ENCODE measurements around the gene OXA1L. TPM values are rescaled to one million over a fixed set of nuclear protein-coding genes. Genes with fewer than 3 reads are reported as not detected.

OXA1L gene
- total and polyA plus RNA-seq, 4 donors = 53.6 to 106 (median 61.8) TPM

DNA sequence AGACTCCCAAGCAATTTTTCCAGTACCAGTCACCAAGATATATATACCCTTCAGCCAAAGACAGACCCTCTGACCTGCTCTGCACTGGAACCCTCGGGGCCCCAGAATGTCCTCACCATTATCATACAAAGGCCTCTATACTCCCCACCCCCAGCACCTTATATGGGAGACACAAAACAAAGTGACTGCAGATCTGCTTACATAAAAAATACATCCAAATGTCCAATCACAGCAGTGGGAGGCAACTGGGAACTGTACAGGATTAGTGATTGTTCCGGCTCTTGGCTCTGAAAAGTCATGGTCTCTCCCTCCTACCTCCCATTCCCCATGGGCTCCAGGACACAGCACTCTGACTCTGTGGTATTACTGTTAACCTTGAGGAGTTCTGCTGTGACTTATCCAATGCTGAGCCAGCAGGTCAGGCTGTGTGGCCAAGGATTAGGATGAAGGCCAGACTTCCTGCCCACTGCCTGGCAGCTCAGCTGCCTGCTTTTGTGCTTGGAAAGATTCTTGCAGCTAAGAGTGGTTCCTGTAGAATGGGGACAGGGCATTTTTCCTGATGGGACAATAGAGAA lies 13.7 kb downstream of the OXA1L start:
- no peak for DNase-seq (ENCODE audit: low spot score)
- Histone ChIP-seq H3K4me1 (ENCODE audit: control insufficient read depth in 4 of 4, insufficient read depth in 4 of 4, low read length in 3 of 4) (peaks cover 0 to 2% (median 0%) of the 10 kb centered on the region in 4 donors), H3K27me3 (ENCODE audit: control insufficient read depth in 4 of 4, insufficient read depth in 4 of 4, low read length in 3 of 4) (no peaks in the 10 kb centered on the region), H3K9ac (ENCODE audit: low read depth in 1 of 2, low read length in 2 of 2) (no peak overlapping the region), H3K9me3 (ENCODE audit: control insufficient read depth in 4 of 4, low read length in 3 of 4) (no peaks in the 10 kb centered on the region), H3K36me3 (ENCODE audit: control insufficient read depth in 4 of 4, insufficient read depth in 3 of 4, low read depth in 1 of 4, low read length in 3 of 4) (peaks cover 0 to 5% (median 3%) of the 10 kb centered on the region in 4 donors), H3K4me3 (ENCODE audit: low read depth in 1 of 3, low read length in 3 of 3) (no peak overlapping the region), H3K27ac (ENCODE audit: low read depth in 1 of 2, low read length in 2 of 2) (no peak overlapping the region)
- WGBS = 75% methylated on average over 2 of the region's 2 CpGs
- TF ChIP-seq HNF4A (conservative IDR thresholded peaks at IDR 0.05) (no peak), RAD21 (IDR thresholded peaks at IDR 0.05) (no peak), SP1 (IDR thresholded peaks at IDR 0.05) (no peak), HNF4G (IDR thresholded peaks at IDR 0.05) (no peak), TAF1 (conservative IDR thresholded peaks at IDR 0.05) (no peak), YY1 (IDR thresholded peaks at IDR 0.05) (no peak), EGR1 (IDR thresholded peaks at IDR 0.05; ENCODE audit: low read depth in 2 of 2) (no peak)
- TF ChIP-seq, protein P1, sequence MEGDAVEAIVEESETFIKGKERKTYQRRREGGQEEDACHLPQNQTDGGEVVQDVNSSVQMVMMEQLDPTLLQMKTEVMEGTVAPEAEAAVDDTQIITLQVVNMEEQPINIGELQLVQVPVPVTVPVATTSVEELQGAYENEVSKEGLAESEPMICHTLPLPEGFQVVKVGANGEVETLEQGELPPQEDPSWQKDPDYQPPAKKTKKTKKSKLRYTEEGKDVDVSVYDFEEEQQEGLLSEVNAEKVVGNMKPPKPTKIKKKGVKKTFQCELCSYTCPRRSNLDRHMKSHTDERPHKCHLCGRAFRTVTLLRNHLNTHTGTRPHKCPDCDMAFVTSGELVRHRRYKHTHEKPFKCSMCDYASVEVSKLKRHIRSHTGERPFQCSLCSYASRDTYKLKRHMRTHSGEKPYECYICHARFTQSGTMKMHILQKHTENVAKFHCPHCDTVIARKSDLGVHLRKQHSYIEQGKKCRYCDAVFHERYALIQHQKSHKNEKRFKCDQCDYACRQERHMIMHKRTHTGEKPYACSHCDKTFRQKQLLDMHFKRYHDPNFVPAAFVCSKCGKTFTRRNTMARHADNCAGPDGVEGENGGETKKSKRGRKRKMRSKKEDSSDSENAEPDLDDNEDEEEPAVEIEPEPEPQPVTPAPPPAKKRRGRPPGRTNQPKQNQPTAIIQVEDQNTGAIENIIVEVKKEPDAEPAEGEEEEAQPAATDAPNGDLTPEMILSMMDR (IDR thresholded peaks at IDR 0.05; ENCODE audit: low read depth, low read length, missing input control) = no peak
- TF ChIP-seq, protein P2, sequence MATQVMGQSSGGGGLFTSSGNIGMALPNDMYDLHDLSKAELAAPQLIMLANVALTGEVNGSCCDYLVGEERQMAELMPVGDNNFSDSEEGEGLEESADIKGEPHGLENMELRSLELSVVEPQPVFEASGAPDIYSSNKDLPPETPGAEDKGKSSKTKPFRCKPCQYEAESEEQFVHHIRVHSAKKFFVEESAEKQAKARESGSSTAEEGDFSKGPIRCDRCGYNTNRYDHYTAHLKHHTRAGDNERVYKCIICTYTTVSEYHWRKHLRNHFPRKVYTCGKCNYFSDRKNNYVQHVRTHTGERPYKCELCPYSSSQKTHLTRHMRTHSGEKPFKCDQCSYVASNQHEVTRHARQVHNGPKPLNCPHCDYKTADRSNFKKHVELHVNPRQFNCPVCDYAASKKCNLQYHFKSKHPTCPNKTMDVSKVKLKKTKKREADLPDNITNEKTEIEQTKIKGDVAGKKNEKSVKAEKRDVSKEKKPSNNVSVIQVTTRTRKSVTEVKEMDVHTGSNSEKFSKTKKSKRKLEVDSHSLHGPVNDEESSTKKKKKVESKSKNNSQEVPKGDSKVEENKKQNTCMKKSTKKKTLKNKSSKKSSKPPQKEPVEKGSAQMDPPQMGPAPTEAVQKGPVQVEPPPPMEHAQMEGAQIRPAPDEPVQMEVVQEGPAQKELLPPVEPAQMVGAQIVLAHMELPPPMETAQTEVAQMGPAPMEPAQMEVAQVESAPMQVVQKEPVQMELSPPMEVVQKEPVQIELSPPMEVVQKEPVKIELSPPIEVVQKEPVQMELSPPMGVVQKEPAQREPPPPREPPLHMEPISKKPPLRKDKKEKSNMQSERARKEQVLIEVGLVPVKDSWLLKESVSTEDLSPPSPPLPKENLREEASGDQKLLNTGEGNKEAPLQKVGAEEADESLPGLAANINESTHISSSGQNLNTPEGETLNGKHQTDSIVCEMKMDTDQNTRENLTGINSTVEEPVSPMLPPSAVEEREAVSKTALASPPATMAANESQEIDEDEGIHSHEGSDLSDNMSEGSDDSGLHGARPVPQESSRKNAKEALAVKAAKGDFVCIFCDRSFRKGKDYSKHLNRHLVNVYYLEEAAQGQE (IDR thresholded peaks at IDR 0.05) = no peak
- TF ChIP-seq, protein P3, sequence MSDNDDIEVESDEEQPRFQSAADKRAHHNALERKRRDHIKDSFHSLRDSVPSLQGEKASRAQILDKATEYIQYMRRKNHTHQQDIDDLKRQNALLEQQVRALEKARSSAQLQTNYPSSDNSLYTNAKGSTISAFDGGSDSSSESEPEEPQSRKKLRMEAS (IDR thresholded peaks at IDR 0.05) = no peak
- TF ChIP-seq, protein P4, sequence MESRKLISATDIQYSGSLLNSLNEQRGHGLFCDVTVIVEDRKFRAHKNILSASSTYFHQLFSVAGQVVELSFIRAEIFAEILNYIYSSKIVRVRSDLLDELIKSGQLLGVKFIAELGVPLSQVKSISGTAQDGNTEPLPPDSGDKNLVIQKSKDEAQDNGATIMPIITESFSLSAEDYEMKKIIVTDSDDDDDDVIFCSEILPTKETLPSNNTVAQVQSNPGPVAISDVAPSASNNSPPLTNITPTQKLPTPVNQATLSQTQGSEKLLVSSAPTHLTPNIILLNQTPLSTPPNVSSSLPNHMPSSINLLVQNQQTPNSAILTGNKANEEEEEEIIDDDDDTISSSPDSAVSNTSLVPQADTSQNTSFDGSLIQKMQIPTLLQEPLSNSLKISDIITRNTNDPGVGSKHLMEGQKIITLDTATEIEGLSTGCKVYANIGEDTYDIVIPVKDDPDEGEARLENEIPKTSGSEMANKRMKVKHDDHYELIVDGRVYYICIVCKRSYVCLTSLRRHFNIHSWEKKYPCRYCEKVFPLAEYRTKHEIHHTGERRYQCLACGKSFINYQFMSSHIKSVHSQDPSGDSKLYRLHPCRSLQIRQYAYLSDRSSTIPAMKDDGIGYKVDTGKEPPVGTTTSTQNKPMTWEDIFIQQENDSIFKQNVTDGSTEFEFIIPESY (IDR thresholded peaks at IDR 0.05) = no peak

DNA sequence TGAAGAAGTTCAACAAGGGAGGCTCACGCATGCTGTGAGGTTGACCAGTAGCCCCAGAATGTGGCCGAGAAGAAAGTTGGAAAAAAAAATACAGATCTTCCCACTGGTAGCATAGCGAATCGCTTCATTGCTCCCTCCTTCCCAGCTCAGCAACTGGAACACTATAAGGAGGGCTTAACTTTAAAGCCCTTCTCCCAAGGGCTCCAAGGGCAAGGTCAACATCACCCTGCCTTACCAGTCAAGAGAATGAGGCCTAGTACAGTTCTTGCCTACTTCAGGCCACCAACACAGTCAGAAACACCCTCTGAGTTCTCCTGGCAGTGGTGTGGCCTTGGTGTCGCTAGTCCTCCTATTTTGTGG lies 14.4 kb downstream of the OXA1L start:
- H3K9ac ChIP-seq (ENCODE audit: low read depth in 1 of 2, low read length in 2 of 2) = no peak overlapping the region
- peaks cover 0 to 2% (median 0%) of the 10 kb centered on the region in 4 donors for H3K4me1 ChIP-seq (ENCODE audit: control insufficient read depth in 4 of 4, insufficient read depth in 4 of 4, low read length in 3 of 4)
- 87% methylated on average over 5 of the region's 5 CpGs for WGBS
- DNase-seq (ENCODE audit: low spot score) = no peak
- no peaks in the 10 kb centered on the region for H3K36me3 ChIP-seq (ENCODE audit: control insufficient read depth in 4 of 4, insufficient read depth in 3 of 4, low read depth in 1 of 4, low read length in 3 of 4)
- TF ChIP-seq, protein P3 (IDR thresholded peaks at IDR 0.05) = no peak
- TF ChIP-seq FOXA1 (IDR thresholded peaks at IDR 0.05) (no peak), GABPA (IDR thresholded peaks at IDR 0.05 in 1 of 2, conservative IDR thresholded peaks at IDR 0.05 in 1 of 2) (no peak), RXRA (IDR thresholded peaks at IDR 0.05) (no peak), EGR1 (IDR thresholded peaks at IDR 0.05; ENCODE audit: low read depth in 2 of 2) (no peak), FOXA2 (IDR thresholded peaks at IDR 0.05) (no peak)
- H3K9me3 ChIP-seq (ENCODE audit: control insufficient read depth in 4 of 4, low read length in 3 of 4) = no peaks in the 10 kb centered on the region
- no peak overlapping the region for H3K4me3 ChIP-seq (ENCODE audit: low read depth in 1 of 3, low read length in 3 of 3)
- H3K27ac ChIP-seq (ENCODE audit: low read depth in 1 of 2, low read length in 2 of 2) = no peak overlapping the region
- H3K27me3 ChIP-seq (ENCODE audit: control insufficient read depth in 4 of 4, insufficient read depth in 4 of 4, low read length in 3 of 4) = no peaks in the 10 kb centered on the region
